NCI-H526 (cell line): ENCODE measurements around the gene ZP1.

ENCODE experiments used
- DNase-seq, 2 experiments: peaks; one replicate each; lab custom pipeline; 2025; lab: John Stamatoyannopoulos, UW

ZP1 gene

GRCh38 chr11:60844045-60844869 is 23.1 kb upstream of the ZP1 start:
- DNase-seq = no peak

GRCh38 chr11:60844870-60845221 is 22.5 kb upstream of the ZP1 start:
- no peak for DNase-seq

- DNase-seq = no peak
These were observed 22.0 kb upstream of the ZP1 start for GRCh38 chr11:60845338-60845737.

GRCh38 chr11:60847281-60847680 is 20.1 kb upstream of the ZP1 start:
- no peak for DNase-seq

GRCh38 chr11:60847896-60848295 is 19.4 kb upstream of the ZP1 start:
- no peak for DNase-seq

- no peak for DNase-seq
These were observed 18.6 kb upstream of the ZP1 start for GRCh38 chr11:60848714-60849151.

GRCh38 chr11:60849641-60850520 is 17.5 kb upstream of the ZP1 start:
- no peak for DNase-seq

GRCh38 chr11:60851327-60852104 is 15.8 kb upstream of the ZP1 start:
- no peak for DNase-seq

- DNase-seq = no peak
These were observed 15.0 kb upstream of the ZP1 start for GRCh38 chr11:60852117-60852981.

- DNase-seq = no peak
These were observed 14.1 kb upstream of the ZP1 start for GRCh38 chr11:60852982-60853950.

- no peak for DNase-seq
These were observed 13.0 kb upstream of the ZP1 start for GRCh38 chr11:60854140-60854846.

GRCh38 chr11:60854847-60855725 is 12.3 kb upstream of the ZP1 start:
- DNase-seq = no peak

GRCh38 chr11:60855726-60856633 is 11.4 kb upstream of the ZP1 start, which contains the start of gene PTGDR2:
TSS of gene PTGDR2 (minus strand) at chr11:60855950. CDS start at chr11:60853722, 2,228 bp downstream.
- DNase-seq = no peak

- no peak for DNase-seq
These were observed 9.7 kb upstream of the ZP1 start for GRCh38 chr11:60857378-60858232.

- no peak for DNase-seq
These were observed 9.1 kb upstream of the ZP1 start for GRCh38 chr11:60858236-60858635.

- no peak for DNase-seq
These were observed 8.4 kb upstream of the ZP1 start for GRCh38 chr11:60858731-60859464.
